ENCODE measurements around the gene WDR46.

WDR46 gene

GRCh38 chr6:33279971-33280511 is 9.0 kb downstream of the WDR46 start (continued):
- no peak for TF ChIP-seq ZBTB1 (tag by site-specific recombination; IDR thresholded peaks at IDR 0.05)
- TF ChIP-seq ZNF211 (tag by site-specific recombination; IDR thresholded peaks at IDR 0.05; ENCODE audit: low read depth) = no peak
- TF ChIP-seq ZNF610 (tag by site-specific recombination; IDR thresholded peaks at IDR 0.05; ENCODE audit: borderline replicate concordance) = no peak
- TF ChIP-seq SCRT2 (tag by site-specific recombination; IDR thresholded peaks at IDR 0.05) = no peak
- TF ChIP-seq ZNF585B (tag by site-specific recombination; IDR thresholded peaks at IDR 0.05) = no peak
- 0 out of 2 replicates have a peak, but pooled peaks have one; percentile 61 for TF ChIP-seq ZSCAN30 (tag by site-specific recombination; IDR thresholded peaks at IDR 0.05)
- TF ChIP-seq ZXDB (tag by site-specific recombination; IDR thresholded peaks at IDR 0.05) = peak; percentile 70
- TF ChIP-seq BCL6B (tag by site-specific recombination; IDR thresholded peaks at IDR 0.05) = no peak
- no peak for TF ChIP-seq ZNF121 (tag by site-specific recombination; IDR thresholded peaks at IDR 0.05)
- TF ChIP-seq GLIS1 (tag by site-specific recombination; IDR thresholded peaks at IDR 0.05) = peak; percentile 100
- TF ChIP-seq CTCF (tag by site-specific recombination; IDR thresholded peaks at IDR 0.05) = peak; percentile 99
- TF ChIP-seq ZNF341 (tag by site-specific recombination; IDR thresholded peaks at IDR 0.05; ENCODE audit: low read depth) = peak; percentile 14; the same call in 1 of the 2 replicates
- no peak for TF ChIP-seq ZNF580 (tag by site-specific recombination; IDR thresholded peaks at IDR 0.05)
- TF ChIP-seq ZNF366 (tag by site-specific recombination; conservative IDR thresholded peaks at IDR 0.05) = peak; percentile 82
- TF ChIP-seq HOXD13 (CRISPR knock-in tag; IDR thresholded peaks at IDR 0.05; ENCODE audit: borderline replicate concordance) = no peak
- no peak for TF ChIP-seq ZNF19 (tag by site-specific recombination; IDR thresholded peaks at IDR 0.05; ENCODE audit: low read depth)
- no peak for TF ChIP-seq ZNF473 (tag by site-specific recombination; IDR thresholded peaks at IDR 0.05)
- no peak for TF ChIP-seq ZNF658 (tag by site-specific recombination; IDR thresholded peaks at IDR 0.05)
- no peak for TF ChIP-seq ZNF677 (tag by site-specific recombination; IDR thresholded peaks at IDR 0.05)
- 0 out of 2 replicates have a peak, but pooled peaks have one; percentile 44 for TF ChIP-seq ZBTB48 (tag by site-specific recombination; IDR thresholded peaks at IDR 0.05)
- peak; percentile 92 for TF ChIP-seq IKZF3 (tag by site-specific recombination; IDR thresholded peaks at IDR 0.05)
- no peak for TF ChIP-seq ZNF555 (tag by site-specific recombination; conservative IDR thresholded peaks at IDR 0.05)
- TF ChIP-seq ZEB2 (tag by site-specific recombination; IDR thresholded peaks at IDR 0.05) = no peak
- TF ChIP-seq ZNF623 (tag by site-specific recombination; IDR thresholded peaks at IDR 0.05) = no peak
- no peak for TF ChIP-seq PRDM4 (tag by site-specific recombination; IDR thresholded peaks at IDR 0.05)
- TF ChIP-seq ZNF768 (tag by site-specific recombination; IDR thresholded peaks at IDR 0.05) = no peak
- peak; percentile 52 for TF ChIP-seq ZNF423 (tag by site-specific recombination; IDR thresholded peaks at IDR 0.05)
- no peak for TF ChIP-seq ZFP3 (tag by site-specific recombination; IDR thresholded peaks at IDR 0.05; ENCODE audit: low read depth)
- TF ChIP-seq ZNF148 (tag by site-specific recombination; IDR thresholded peaks at IDR 0.05; ENCODE audit: borderline replicate concordance) = no peak
- 0 out of 2 replicates have a peak, but pooled peaks have one; percentile 21 for TF ChIP-seq ZBTB8A (tag by site-specific recombination; IDR thresholded peaks at IDR 0.05)
- no peak for TF ChIP-seq GFI1B (tag by site-specific recombination; IDR thresholded peaks at IDR 0.05)
- no peak for TF ChIP-seq PBX3 (CRISPR knock-in tag; IDR thresholded peaks at IDR 0.05)

Measured in HEK293 (cell line).